ENCODE measurements around the gene C16orf92.

Gene C16orf92

DNA sequence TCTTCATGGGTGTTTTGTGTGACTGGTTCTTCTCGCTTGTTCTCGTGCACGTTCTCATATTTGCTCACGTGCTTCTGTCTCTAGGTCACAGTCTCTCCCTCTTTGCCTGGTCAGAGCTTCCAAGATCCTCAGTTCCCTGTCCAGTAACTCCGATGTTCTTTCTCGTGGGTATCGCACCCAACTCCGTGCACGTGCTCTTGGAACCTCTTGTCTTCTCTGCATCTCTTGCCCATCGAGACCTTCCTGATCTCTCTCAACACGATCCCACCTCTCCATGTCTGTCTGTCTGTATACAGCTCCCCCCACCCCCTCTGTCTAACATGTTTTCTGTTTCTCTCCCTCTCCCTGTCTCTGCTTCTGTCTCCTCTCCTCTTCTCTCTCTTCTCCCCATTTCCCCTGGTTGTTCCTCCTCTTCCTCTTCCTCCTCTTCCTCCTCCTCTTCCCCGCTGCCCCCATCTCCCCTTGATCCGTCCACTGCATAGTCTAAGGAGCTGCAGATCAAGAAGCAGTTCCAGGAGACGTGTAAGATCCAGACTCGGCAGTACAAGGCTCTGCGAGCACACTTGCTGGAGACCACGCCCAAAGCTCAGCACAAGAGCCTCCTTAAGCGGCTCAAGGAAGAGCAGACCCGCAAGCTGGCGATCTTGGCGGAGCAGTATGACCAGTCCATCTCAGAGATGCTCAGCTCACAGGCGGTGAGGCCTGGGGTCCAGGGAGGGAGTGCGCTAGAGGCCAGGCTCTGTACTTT is 33.7 kb upstream of the C16orf92 start:
- DNase-seq: no peak

DNA sequence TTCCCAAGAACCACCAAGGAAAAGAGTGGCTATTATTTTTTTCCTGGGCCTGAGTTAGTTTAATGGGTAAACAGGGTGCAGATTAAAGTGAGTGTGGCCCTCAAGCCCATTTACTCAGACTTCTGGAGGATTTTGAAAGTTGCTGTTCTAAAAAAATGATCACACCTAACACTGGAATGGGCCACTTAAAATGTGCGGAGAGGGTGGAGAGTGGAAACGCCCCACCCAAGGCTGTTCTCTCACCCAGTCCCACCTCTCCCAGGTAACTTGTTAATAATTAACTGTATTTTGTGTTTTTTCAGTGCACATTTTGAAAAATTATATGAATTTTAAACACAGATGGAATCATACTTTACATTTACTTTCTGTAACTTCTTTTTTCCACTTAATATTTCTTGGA is 33.0 kb upstream of the C16orf92 start:
- DNase-seq: no peak

DNA sequence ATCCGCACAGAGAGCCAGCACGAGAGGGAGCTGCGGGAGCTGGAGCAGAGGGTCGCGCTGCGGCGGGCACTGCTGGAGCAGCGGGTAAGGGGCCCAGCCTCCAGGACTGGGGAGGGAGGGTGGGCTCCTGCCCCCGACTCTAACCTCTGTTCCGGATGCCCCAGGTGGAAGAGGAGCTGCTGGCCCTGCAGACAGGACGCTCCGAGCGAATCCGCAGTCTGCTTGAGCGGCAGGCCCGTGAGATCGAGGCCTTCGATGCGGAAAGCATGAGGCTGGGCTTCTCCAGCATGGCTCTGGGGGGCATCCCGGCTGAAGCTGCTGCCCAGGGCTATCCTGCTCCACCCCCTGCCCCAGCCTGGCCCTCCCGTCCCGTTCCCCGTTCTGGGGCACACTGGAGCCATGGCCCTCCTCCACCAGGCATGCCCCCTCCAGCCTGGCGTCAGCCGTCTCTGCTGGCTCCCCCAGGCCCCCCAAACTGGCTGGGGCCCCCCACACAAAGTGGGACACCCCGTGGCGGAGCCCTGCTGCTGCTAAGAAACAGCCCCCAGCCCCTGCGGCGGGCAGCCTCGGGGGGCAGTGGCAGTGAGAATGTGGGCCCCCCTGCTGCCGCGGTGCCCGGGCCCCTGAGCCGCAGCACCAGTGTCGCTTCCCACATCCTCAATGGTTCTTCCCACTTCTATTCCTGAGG is 32.0 kb upstream of the C16orf92 start:
- no peak for DNase-seq

DNA sequence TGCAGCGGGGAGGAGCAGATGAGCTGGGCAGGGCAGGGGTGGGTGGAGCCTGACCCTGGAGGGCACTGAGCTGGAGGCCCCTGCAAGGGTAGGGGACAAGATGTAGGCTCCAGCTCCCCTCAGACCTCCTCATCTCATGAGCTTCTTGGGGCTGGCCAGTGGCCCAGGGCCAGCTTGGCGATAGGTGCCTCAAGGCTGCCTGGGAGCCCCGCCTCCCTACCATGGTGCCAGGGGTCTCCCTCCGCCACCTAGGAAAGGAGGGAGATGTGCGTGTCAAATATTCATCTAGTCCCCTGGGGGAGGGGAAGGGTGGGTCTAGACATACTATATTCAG is 31.5 kb upstream of the C16orf92 start:
- DNase-seq: no peak

DNA sequence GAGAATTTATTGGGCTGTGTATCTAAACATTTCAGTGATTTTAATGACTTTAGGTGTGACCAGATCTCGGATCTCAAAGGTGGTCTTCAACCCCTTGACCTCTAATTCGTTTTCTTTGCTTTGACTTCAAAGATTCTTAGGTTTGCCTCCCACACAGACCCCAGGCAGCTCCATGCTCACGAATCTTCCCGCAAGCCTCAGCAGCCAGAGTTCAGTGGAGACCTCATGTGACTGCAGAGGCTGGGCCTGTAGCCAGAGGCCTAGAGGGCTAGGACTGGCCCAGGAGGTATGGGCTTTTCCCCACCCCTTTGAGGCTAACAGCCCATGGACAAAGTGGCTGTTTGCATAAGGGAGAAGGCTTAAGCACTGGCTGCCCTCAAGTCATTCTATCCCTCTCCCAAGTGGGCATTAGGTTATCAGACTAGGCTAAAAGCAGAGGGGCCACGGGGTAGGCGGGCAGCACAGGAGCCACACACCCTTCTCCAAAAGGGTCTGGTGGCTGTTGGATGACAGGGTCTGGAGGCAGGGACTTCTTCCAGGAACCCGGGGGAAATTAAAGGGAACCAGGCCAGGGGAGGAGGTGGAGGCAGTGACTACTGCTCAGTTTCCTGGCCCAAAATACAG is 30.5 kb upstream of the C16orf92 start:
- DNase-seq: no peak

DNA sequence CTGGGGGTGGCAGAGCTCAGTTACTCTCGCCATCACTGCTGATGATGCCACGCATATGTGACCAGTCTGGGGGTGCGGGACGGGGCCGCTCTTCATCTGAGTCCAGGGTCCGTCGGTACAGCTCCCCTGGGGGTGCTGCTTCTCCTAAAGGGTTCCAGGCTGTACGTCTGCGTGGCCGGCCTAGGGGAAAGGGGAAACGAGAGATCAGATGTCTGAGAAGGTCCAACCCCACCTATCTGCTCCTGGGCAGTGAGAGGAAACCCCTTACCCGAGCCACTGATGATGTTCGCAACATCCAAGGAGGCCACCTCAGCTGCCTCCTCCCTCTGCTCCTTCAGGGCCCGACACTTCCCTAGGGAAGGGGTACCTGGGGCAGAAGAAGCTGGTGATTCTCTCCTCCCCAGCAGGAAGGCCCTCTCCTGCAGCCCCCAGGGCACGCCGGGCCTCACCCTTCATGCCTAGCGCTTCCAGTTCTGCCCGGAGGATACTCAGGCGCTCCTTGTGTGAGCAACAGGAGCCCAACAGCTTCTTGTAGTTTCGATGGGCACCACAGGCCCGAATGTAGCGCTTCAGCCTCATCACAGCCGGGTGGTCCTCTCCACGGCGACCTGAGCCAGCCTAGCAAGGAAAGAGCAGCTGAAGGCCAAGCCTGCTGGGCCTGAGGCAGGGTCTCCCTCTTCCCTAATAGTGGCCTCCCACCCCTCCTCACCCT is 29.7 kb upstream of the C16orf92 start:
- no peak for DNase-seq

DNA sequence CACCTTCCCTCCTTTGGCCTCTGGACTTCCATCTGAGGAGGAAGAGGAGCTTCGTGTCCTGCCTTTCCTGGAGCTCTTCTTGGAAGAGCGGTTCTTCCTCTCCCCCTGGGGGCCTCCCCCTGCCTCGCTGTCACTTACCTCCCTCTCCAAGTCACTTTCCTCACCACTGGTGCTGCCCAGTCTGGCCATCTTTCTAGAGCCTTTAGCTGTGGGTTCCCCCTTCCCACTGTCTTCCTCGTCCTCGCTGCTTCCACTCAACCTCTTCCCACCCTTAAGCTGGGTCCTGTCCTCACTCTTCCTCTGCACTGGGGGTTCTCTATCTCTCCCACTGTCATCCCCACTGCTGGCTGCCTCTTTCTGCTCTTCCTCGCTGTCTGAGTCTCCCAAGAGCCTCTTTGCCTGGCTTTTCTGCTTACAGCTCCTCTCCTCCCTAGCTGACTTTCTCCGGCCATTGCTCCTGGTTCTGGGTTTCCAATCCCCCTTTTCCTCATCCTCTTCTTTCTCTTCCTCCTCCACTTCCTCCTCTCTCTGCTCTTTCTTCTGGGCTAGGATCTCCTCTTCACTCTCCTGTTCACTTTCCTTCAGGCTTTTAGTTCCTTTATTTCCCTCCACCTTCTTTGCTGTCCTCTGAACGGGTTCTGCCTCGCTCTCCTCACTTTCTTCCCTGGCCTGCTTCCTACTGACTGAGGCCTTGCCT is 28.9 kb upstream of the C16orf92 start:
- no peak for DNase-seq

DNA sequence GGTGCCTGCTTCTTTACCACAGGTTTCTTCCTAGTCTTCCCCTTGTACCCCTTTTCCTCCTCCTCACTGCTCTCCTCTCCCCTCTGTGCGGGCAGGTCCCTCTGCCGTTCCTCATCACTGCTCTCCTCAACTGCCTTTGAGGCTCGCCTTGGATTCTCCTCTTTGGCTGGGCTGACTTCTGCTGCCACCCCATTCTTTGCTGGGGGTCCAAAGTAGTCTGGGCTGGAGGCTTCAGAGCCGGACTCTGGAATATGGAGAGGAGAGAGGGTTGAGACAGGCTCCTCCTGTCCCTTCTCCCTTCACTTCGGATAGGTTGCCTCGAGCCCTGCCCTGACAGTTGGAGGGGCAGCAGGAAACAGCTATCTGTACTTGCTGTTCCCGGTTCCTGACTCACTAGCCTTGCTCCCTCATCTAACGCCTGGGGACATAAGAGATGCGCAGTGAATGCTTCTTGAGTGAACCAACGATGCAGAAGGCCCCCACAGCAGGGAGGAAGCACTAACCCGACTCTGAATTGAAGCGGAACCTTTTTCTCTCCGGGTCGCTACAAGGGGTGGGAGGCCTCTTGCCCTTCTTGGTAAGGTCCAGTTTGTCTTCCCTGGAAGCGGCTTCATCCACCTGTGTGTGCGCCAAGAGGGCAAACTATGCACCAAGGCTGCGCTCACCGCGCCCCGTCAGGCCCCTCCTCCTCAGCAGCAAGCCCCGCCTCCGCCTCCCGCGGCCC is 28.2 kb upstream of the C16orf92 start:
- peak; percentile 67 for DNase-seq

DNA sequence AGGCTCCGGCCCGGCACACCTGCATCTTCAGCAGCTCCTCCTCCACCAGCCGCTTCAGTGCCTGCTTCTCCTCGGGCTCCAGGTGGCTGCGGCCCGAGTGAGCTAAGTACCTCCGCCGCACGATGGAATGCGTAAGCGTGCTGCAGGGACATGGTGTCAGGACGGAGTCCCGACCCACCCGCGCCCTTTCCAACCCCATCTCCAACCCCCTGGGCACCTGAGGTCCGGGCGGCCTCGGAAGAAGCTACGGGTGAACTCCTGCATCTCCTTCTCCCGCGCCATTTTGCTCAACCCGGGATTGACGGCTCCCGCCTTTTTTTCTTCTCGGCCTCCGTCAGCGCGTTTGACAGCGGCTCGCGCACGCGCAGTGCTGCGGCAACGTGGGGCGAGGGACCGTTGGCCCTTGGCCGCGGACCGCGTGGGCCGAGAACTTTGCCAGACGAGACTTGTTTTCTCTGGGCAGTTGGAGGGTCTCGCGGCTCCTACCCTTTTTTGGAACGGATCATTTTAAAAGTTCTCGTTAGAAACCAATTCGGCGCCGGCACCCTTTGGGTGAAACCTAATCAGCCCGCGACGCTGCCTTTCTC is 27.6 kb upstream of the C16orf92 start, which contains the start of gene HIRIP3:
HIRIP3 (minus strand) TSS at position 294 of the 587 bp plus-strand sequence; CDS start at position 282, 12 bp downstream.
- DNase-seq: peak; percentile 81

DNA sequence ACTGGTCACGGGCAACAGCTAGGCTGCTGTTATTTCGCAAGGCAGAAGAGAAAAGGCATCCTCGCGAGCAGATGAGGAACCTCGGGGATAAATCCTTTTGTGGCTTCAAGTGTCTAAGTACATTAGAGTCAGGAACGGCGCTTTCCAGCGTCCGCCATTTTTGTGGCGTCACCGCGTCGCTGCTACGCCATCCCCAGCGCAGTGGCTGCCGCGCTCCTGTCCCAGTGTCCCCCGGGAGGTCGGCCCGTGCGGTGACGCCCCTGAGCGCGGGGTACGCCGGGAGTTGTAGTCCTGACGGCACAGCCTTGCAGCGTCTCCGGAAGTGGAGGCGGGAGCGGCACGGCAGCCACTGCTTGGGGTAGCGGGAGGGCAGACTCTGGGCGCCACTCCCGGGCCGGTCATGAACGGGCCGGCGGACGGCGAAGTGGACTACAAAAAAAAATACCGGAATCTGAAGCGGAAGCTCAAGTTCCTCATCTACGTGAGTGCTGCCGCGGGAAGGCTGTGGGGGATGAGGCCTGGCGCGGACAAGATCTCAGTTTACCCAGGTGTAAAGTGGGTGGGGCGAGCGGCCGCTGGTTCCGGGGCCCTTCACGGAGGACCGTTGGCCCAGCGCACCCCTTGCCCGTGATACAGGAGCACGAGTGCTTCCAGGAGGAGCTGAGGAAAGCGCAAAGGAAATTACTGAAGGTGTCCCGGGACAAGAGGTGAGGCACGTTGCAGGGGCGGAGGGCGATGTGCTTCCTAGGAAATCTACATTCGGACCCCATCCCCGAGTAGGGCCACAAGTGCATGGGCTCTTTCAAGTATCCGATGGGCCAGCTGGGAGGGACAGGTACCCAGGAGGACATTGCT is 26.9 kb upstream of the C16orf92 start, which contains the start of gene INO80E:
INO80E (plus strand) TSS at position 331 of the 855 bp plus-strand sequence; CDS start at position 401, 70 bp downstream.
- DNase-seq: peak; percentile 100

DNA sequence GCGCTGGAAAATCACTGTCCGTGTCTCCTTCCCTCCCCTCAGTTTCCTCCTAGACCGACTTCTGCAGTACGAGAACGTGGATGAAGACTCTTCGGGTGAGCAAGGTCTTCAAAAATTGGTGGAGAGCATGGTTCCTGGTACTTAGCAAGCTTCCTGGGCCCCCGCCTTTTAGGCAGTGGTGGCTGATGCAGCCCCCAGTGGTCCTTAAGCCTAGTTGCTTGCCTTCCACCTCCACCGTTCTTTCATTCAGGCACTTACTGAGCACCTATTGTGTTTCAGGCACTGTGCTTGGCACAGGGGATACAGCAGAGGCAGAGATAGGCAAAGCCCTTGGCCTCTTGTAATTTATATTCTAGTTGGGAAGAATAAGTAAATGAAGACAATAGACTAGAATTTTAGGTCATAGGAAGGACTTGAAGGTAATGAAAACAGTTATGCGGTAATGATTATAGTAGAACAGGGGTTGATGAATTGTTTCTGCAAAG is 26.2 kb upstream of the C16orf92 start:
- no peak for DNase-seq

DNA sequence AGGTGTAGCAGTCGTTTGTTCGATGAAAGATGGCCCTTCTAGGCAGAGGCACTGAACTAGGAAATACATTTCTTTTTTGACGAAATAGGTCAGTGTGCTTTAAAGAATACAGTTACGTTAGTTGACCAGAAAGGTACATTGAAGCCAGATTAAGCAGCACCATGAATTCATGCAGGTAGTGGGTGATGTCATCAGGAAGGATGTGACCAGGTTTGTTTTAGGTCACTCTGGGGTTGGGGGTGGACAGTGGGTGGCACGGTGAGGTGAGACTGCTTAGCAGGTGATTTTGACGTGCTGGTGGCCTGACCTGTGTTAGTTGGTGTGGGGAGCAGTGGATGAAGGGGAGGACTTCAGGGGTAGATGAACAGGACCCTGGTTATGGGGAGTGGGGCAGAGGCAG is 23.4 kb upstream of the C16orf92 start:
- no peak for DNase-seq

DNA sequence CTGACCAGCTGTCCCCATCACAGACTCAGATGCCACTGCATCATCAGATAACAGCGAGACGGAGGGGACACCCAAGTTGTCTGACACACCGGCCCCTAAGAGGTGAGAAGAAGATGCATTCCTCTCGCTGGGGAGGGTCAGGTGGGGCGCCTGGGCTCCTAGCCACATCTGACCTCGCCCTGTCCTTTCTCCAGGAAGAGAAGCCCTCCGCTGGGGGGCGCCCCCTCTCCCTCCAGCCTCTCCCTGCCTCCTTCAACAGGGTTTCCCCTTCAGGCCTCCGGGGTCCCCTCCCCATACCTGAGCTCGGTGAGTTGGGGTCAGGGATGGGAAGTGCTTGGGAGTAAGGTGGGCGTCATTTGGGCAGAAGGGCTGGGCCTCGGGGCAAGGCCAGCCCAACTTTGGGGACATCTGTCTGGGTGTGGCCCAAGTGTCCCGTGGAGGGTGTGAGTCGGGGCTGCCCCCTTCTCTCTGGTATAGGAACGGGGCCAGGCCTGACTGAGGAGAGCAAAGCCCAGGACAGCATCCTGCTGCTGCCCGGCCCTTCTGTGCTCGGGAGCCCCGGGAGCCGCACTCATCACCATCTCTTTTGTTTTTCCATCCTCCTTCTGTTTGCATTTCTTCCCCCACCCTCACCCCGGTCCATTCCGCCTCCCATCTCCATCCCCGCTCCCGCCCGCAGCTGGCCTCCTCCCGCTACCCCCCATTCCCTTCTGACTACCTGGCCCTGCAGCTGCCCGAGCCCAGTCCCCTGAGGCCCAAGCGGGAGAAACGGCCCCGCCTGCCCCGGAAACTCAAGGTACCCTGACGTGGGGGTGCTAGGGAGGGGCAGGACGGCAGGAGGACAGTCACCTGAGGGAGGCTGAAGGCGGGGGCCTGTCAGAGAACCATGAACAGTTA is 22.0 kb upstream of the C16orf92 start:
- DNase-seq: no peak

DNA sequence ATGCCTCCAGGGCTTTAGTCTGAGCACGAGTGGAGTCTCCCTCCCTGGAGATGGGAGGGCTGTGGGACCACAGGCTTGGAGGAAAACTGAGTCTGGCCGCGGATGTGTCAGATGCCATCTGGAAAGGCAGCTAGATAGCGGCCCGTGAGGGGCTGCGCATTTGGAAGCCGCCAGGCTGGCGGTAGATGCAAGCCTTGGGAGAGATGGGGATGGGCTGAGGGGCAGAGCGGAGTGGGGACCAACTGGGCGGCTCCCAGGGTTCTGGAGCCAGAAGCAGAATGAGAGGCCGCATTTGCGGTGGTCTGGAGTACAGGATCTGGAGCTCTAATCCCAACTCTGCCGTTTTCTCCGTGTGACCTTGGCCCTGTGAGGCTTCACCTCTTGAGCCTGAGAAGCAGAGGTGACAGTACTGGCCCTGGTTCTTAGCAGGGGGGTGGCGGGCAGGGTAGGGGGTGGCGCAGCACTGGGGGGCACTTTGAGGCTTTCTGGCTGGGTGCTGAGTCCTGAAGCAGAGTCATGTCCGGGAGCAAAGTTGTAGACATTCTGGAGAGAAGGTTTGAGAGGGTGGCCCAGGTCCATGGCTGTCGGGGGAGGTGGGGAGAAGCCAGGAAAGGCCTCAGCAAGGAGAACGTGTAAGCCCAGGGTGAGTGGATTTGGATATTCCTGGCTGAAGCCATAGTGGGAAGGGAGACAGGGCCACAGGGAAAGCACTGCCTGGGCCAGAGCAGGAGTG is 20.2 kb upstream of the C16orf92 start:
- DNase-seq: no peak

DNA sequence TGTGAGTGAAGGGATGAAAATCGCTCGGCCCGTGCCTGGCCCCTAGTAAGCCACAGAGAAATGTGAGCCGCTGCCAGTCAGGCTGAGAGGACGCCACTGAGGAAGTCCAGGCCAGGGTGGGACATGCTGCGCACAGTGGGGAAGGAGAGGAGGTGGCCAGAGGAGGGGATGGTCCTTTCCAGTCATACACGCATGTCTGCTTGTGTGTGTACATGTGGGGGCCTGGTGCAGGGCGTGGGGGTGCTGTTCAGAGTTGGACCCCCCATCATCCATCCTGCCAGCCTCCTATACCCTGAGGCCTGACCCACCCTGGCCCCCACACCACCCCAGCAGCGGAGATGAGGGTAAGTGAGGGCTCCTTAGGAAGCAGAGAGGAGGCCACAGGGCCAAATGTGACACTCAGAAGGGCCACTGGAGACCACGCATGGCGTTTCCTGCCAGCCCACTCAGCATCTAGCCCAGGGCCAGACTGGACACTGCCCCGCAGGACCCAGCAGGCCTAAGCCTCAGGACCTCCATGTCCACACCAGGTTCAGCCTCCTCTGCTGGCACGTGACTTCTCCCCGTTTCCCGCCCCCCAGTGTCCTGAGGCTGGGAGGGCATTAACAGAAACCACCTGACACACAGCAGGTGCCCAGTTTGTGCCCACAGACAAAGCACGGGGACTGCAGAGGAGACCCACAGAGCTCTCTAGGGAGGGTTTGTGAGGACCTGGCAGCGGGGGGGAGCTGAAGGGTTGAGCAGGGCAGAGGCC is 19.2 kb upstream of the C16orf92 start:
- no peak for DNase-seq

DNA sequence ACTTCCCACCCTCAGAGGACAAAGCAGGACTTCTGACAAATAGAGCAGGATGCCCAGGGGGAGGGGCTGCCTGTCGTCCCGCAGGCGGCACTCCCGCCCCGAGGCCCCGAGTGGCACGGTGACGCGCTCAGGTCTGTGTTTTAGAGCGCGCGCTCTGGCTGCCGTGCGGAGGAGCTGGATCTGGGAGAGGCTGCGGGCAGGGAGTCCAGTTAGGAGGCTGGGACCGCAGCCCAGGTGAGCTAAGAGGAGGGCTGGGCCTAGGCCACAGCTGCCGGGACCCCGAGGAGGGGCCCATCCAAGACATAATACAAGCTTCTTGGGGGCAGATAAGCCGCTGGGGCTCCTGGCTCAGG is 18.6 kb upstream of the C16orf92 start:
- DNase-seq: no peak

DNA sequence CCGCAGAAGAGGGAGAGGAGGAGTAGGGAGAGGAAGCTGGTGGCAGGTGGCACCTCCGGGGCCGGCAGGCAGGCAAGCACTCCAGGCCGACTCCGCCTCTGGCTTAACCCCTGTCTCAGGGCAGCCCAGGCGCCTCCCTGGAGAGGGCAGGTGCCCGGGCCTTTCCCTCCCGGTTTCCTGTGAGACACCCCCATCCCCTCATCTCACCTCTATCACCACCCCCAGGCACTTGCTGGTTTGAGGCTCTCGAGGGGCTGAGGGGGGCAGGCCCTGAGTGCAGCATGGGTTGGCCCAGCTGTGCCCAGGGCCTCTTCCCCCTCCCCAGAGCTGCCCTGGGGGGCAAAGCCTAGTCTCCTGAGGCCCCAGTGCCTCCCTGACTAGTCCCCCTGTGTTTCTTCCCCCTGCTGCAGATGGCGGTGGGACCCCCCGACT is 18.2 kb upstream of the C16orf92 start:
- no peak for DNase-seq

Data from activated CD8-positive, alpha-beta memory T cell treated with anti-CD3 and anti-CD28 coated beads, Interleukin-2, amount 50 U/mL, for 4 hours (primary cell).